GM21619 (cell line): ENCODE measurements around the gene GNA14.
"Not testable (repeated sequence)": the region's sequence is repeated elsewhere in the genome, so short reads cannot be mapped to it uniquely, and the experiment has no call there.

Source experiments
- ATAC-seq: cut with Tn5 transposase; IDR thresholded peaks from one replicate; pipeline ENCODE4 v1.9.1; 2021; ENCODE audit not compliant: unreplicated experiment

The GNA14 gene

GRCh38 chr9:77648234-77649108, at the start of gene GNA14:
GNA14 (minus strand) TSS chr9:77648322; CDS start chr9:77647793, 529 bp downstream.
- ATAC-seq = no peak

GRCh38 chr9:77697238-77697984, 49.3 kb upstream of the GNA14 start:
- ATAC-seq = no peak

- not testable (repeated sequence) for ATAC-seq
Observed at GRCh38 chr9:77690723-77691122, 42.6 kb upstream of the GNA14 start.

GRCh38 chr9:77690119-77690518, 42.0 kb upstream of the GNA14 start:
- ATAC-seq = not testable (repeated sequence)

- not testable (repeated sequence) for ATAC-seq
Observed at GRCh38 chr9:77687737-77688136, 39.6 kb upstream of the GNA14 start.

- no peak for ATAC-seq
Observed at GRCh38 chr9:77680581-77680980, 32.5 kb upstream of the GNA14 start.

- no peak for ATAC-seq
Observed at GRCh38 chr9:77679661-77680368, 31.7 kb upstream of the GNA14 start.

- ATAC-seq = no peak
Observed at GRCh38 chr9:77679088-77679487, 31.0 kb upstream of the GNA14 start.

- no peak for ATAC-seq
Observed at GRCh38 chr9:77677957-77678535, 29.9 kb upstream of the GNA14 start.

- ATAC-seq = no peak
Observed at GRCh38 chr9:77677397-77677796, 29.3 kb upstream of the GNA14 start.

GRCh38 chr9:77673941-77674791, 26.0 kb upstream of the GNA14 start:
- ATAC-seq = no peak

- no peak for ATAC-seq
Observed at GRCh38 chr9:77672183-77672582, 24.1 kb upstream of the GNA14 start.

GRCh38 chr9:77667151-77667550, 19.0 kb upstream of the GNA14 start:
- no peak for ATAC-seq

- no peak for ATAC-seq
Observed at GRCh38 chr9:77663754-77664153, 15.6 kb upstream of the GNA14 start.

- no peak for ATAC-seq
Observed at GRCh38 chr9:77661566-77662085, 13.5 kb upstream of the GNA14 start.

- no peak for ATAC-seq
Observed at GRCh38 chr9:77659926-77660325, 11.8 kb upstream of the GNA14 start.

GRCh38 chr9:77651203-77651602, 3.1 kb upstream of the GNA14 start:
- no peak for ATAC-seq

GRCh38 chr9:77649109-77649812, 1.1 kb upstream of the GNA14 start:
- no peak for ATAC-seq
